HG02642 (cell line): ENCODE measurements around the gene SOBP.

ENCODE experiments used
- ATAC-seq: cut with Tn5 transposase; IDR thresholded peaks from one replicate; pipeline ENCODE4 v1.9.1; 2021; ENCODE audit warnings: mild to moderate bottlenecking; ENCODE audit not compliant: unreplicated experiment, poor library complexity

The SOBP gene

GRCh38 chr6:107703606-107704005, 213.7 kb downstream of the SOBP start:
- no peak for ATAC-seq

- no peak for ATAC-seq
These were observed 214.6 kb downstream of the SOBP start for GRCh38 chr6:107704347-107705013.

GRCh38 chr6:107706516-107707115, 216.7 kb downstream of the SOBP start:
- ATAC-seq, result no peak

GRCh38 chr6:107707346-107708275, 217.7 kb downstream of the SOBP start:
- ATAC-seq, result no peak

- ATAC-seq, result no peak
These were observed 218.5 kb downstream of the SOBP start for GRCh38 chr6:107708435-107708834.

- no peak for ATAC-seq
These were observed 219.4 kb downstream of the SOBP start for GRCh38 chr6:107709341-107709740.
